LNCaP clone FGC (cell line): Measurements from ENCODE around the gene SYS1.

Experiments used
- DNase-seq: peaks from one replicate; pipeline ENCODE4 v3.0.0-alpha.2; 2011; ENCODE audit warnings: low read depth
- H3K4me3 ChIP-seq: 2 replicates; pipeline ENCODE4 v1.5.1; 2011; ENCODE audit warnings: mild to moderate bottlenecking, low read depth, low read length, control low read depth
- TF ChIP-seq, protein P1 (sequence below): IDR thresholded peaks from 2 replicates; pipeline ENCODE4 v1.5.1; 2012; ENCODE audit warnings: mild to moderate bottlenecking; ENCODE audit not compliant: control insufficient read depth, insufficient read depth; ENCODE audit errors: extremely low read depth

The SYS1 gene

GRCh38 chr20:45400346-45401031, 37.5 kb downstream of the SYS1 start:
- TF ChIP-seq, protein P1, sequence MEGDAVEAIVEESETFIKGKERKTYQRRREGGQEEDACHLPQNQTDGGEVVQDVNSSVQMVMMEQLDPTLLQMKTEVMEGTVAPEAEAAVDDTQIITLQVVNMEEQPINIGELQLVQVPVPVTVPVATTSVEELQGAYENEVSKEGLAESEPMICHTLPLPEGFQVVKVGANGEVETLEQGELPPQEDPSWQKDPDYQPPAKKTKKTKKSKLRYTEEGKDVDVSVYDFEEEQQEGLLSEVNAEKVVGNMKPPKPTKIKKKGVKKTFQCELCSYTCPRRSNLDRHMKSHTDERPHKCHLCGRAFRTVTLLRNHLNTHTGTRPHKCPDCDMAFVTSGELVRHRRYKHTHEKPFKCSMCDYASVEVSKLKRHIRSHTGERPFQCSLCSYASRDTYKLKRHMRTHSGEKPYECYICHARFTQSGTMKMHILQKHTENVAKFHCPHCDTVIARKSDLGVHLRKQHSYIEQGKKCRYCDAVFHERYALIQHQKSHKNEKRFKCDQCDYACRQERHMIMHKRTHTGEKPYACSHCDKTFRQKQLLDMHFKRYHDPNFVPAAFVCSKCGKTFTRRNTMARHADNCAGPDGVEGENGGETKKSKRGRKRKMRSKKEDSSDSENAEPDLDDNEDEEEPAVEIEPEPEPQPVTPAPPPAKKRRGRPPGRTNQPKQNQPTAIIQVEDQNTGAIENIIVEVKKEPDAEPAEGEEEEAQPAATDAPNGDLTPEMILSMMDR, result no peak
- H3K4me3 ChIP-seq, result no peak overlapping the region
- DNase-seq, result no peak

GRCh38 chr20:45402946-45403345, 40.0 kb downstream of the SYS1 start:
- TF ChIP-seq, protein P1, result no peak
- DNase-seq, result no peak
- H3K4me3 ChIP-seq, result no peak overlapping the region

- TF ChIP-seq, protein P1, result no peak
- no peak for DNase-seq
- H3K4me3 ChIP-seq, result no peak overlapping the region
Observed at GRCh38 chr20:45404438-45404837, 41.5 kb downstream of the SYS1 start.

DNA sequence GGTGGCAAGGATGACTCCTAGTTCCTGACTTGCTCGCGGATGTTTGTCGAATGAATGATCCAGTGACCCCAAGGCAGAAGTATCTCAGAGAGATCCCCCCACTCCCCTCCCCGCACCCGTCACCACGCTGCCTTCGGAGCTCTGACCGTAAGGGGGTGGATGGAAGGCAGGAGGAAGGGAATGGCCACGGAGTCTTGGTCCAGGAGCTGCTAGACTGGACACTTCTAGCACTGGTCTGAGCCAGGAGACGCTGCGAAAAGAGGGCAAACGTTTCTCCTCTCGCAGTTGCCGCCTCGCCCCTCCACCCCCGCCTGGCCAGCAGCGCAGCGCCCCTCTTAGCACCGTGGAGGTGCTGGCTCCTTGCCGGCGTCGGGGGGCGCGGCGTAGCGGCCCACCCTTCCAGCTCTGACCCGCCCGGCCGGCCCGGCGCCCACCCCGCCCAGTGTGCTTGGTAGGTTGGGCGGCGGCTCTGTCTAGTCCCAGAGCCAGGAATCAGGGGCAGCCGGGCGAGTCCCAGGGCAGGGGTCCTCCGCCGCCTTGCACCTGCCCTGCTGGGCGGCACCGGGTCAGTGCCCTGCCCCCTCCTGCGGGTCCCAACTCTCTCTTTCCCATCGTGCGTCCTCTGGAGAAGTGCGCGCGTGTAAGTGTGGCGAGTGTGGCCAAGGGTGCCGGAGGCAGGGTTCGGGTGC, 42.8 kb downstream of the SYS1 start:
- no peak for DNase-seq
- TF ChIP-seq, protein P1, result no peak
- H3K4me3 ChIP-seq, result peak overlapping the region; percentile 52

GRCh38 chr20:45406260-45407066, 43.5 kb downstream of the SYS1 start:
- no peak for DNase-seq
- peak overlapping the region; percentile 52 for H3K4me3 ChIP-seq
- TF ChIP-seq, protein P1, result peak; percentile 19; the same call in 1 of the 2 replicates

DNA sequence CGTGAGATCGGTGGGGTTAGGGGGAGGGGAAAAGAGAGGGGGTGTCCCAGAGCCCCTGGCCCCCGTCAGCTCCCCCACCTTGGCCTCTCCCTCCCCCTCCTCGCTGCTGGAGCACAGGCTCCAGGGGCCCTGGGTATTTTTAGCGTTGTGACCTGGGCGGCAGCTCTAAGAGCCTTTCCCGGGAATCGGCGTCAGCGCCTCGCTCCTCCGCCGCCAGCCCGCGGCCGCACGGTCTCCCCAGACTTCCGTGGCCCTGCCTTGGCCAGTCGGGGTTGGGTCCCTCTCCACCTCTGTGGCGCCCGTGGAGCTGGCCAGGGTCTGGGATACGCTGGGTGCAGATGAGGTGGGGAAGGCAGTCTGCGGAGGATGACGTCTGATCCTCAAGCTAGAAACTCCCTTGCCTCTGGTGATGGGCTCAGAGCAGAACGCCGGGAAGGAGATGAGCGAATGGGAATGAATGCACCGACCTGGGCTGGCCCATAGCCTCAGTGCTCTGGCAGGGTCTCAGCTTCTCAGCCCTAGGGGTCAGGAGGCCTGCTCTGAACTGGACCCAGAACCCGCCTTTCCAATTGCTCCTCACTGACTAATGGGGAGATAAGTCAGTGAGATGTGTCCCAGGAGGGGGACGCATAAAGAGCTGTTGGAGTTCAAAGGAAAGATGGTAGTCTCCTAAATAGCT, 44.2 kb downstream of the SYS1 start:
- no peak for DNase-seq
- TF ChIP-seq, protein P1, result no peak
- no peak overlapping the region for H3K4me3 ChIP-seq
